Measurements from ENCODE around the gene ZDHHC14.

ZDHHC14 gene

DNA sequence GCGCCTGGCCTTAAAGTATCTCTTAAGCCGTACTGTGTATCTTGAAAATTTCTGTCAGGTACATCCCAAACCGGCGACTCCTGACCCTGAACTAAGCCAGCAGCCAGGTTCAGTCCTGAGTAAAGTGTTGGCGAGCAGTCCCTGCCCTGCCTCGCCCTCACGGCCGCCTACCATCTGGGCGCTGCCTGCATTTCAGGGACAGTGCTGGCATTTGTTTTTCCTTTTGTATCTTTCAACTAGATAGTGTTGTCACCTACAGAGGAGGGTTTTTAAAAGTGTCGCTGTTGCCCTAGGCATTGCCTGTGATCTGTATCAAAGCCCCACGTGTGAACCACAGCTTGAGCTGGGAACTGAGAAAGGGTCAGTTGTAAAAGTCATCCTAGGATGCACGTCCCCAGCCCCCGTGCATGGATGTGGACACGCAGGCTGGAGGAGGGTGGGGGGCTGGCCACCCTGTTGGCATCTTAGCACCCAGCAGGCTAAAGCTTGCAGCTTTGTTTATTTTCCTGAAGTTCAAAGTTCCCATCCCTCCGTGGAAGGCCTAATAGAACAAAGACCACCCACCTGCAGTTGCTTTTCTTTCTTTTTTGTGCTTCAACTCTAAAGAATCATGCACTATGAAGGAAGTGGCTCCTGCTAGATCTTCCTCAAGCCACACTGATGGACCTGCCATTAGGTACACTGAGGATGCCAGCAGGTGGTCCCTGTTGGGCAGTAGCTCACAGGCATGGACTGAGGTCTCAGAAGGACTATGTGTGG, 136.8 kb downstream of the ZDHHC14 start:
- Histone ChIP-seq H3K27ac (no peak overlapping the region), H3K27me3 (ENCODE audit: insufficient read depth, low read depth, severe bottlenecking) (no peaks in the 10 kb centered on the region), H3K36me3 (no peaks in the 10 kb centered on the region), H3K9me3 (ENCODE audit: severe bottlenecking) (no peaks in the 10 kb centered on the region), H3K4me3 (ENCODE audit: low read depth, low read length) (no peak overlapping the region)
- TF ChIP-seq, protein P1, sequence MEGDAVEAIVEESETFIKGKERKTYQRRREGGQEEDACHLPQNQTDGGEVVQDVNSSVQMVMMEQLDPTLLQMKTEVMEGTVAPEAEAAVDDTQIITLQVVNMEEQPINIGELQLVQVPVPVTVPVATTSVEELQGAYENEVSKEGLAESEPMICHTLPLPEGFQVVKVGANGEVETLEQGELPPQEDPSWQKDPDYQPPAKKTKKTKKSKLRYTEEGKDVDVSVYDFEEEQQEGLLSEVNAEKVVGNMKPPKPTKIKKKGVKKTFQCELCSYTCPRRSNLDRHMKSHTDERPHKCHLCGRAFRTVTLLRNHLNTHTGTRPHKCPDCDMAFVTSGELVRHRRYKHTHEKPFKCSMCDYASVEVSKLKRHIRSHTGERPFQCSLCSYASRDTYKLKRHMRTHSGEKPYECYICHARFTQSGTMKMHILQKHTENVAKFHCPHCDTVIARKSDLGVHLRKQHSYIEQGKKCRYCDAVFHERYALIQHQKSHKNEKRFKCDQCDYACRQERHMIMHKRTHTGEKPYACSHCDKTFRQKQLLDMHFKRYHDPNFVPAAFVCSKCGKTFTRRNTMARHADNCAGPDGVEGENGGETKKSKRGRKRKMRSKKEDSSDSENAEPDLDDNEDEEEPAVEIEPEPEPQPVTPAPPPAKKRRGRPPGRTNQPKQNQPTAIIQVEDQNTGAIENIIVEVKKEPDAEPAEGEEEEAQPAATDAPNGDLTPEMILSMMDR (IDR thresholded peaks at IDR 0.05; ENCODE audit: low read depth, low read length): no peak
- DNase-seq: peak; percentile 53

DNA sequence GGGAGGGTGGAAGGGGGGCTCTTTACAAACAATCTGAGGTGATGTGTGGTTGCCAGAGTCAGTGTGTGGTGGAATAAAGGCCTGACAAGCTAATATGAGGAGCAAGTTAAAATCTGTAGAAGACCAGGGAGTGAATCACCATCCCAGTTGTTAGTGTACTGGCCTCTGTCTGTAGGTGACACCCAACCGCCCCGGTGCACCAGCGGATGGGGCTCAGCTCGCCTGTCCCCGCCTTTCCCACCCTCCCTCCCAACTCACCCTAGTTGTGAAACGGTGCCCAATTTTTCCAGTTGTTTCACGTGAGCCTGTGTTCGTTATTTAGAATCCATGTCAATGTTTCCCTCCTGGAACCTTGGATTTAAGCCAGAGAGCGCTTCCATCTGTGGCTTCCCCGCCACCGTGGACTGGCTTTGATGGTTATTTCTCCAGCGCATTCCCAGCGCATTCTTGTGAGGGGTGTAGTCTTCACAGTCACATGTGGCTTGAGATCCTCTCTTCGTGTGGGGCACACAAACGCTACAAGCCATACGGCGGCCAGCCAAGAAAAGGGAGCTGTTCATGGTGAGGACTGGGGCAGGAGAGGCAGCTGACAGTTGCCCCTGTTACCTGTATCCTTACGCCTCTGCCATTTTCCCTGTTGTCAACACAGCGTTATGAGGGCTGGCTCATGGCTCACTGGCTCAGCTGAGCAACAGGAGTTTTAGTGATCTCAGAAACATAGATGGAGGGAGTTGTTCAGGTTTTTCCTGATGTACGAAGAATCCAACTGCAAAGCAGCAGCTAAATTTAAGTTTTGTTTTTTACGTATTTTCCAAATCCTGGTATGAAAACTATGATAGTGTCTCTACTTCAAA, 137.6 kb downstream of the ZDHHC14 start:
- DNase-seq: no peak
- no peaks in the 10 kb centered on the region for H3K27me3 ChIP-seq (ENCODE audit: insufficient read depth, low read depth, severe bottlenecking)
- H3K4me3 ChIP-seq (ENCODE audit: low read depth, low read length): no peak overlapping the region
- H3K9me3 ChIP-seq (ENCODE audit: severe bottlenecking): no peaks in the 10 kb centered on the region
- no peaks in the 10 kb centered on the region for H3K36me3 ChIP-seq
- H3K27ac ChIP-seq: no peak overlapping the region
- TF ChIP-seq, protein P1 (IDR thresholded peaks at IDR 0.05; ENCODE audit: low read depth, low read length): no peak

DNA sequence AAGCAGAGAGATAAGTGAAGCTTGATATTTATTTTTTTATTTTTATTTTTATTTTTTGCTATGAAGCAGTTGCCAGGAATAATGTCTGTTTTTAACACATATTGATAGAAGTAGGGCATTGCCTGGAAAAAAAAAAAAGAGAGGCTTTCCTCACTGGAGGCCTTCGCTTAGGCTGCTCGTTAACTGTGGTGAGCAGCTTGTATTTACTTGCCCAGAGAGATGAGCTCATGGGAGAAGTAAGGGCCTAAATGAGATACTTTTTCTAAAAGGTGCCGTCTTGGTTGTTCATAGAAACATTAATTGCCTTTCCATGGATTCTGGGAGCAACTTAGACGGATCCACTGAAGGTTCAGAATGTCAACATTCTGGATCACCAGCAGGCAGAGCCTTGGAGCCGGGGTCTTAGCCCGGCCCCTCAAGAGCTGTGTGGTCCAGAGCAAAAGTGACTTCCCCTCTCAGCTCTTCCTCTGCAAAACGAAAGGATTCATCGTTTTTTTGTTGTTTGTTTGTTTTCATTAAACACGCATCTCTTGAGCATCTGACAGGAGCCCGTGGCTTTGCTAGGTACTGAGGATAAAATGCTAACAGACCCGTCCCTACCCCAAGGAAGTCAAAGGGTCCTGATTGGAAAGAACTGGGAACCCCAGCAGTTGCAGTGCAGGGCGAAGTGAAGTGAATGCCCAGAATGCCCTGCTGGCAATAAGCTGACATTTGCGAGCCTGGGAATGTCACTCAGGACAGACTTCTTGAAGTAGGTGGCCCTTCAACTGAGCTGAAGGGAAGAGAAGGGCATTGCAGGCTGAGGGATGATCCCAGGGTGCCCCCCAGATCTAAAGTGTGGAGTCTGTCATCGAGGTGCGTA, 138.5 kb downstream of the ZDHHC14 start:
- DNase-seq: no peak
- no peak overlapping the region for H3K27ac ChIP-seq

DNA sequence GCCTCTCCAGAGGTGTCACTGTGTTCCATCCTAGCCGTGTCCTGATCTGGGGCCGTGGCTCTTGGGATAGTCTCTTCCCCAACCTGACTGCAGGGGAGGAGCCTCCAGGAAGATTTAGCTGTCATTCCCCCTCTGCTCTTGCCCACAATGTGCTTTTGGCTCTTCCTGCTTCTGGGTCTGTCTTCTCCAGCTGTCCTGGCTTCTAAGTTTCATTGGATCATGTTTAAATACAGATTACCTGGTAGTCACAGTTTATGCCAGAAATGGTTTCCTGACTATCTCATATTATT, 139.1 kb downstream of the ZDHHC14 start:
- Histone ChIP-seq H3K9me3 (ENCODE audit: severe bottlenecking) (no peaks in the 10 kb centered on the region), H3K4me3 (ENCODE audit: low read depth, low read length) (no peak overlapping the region), H3K36me3 (no peaks in the 10 kb centered on the region), H3K27ac (no peak overlapping the region), H3K27me3 (ENCODE audit: insufficient read depth, low read depth, severe bottlenecking) (no peaks in the 10 kb centered on the region)
- TF ChIP-seq, protein P1 (IDR thresholded peaks at IDR 0.05; ENCODE audit: low read depth, low read length): no peak
- DNase-seq: no peak

More for the DNA sequence above, 138.5 kb downstream of the ZDHHC14 start:
- H3K9me3 ChIP-seq (ENCODE audit: severe bottlenecking): no peaks in the 10 kb centered on the region
- H3K27me3 ChIP-seq (ENCODE audit: insufficient read depth, low read depth, severe bottlenecking): no peaks in the 10 kb centered on the region
- no peaks in the 10 kb centered on the region for H3K36me3 ChIP-seq
- H3K4me3 ChIP-seq (ENCODE audit: low read depth, low read length): no peak overlapping the region
- TF ChIP-seq, protein P1 (IDR thresholded peaks at IDR 0.05; ENCODE audit: low read depth, low read length): no peak

DNA sequence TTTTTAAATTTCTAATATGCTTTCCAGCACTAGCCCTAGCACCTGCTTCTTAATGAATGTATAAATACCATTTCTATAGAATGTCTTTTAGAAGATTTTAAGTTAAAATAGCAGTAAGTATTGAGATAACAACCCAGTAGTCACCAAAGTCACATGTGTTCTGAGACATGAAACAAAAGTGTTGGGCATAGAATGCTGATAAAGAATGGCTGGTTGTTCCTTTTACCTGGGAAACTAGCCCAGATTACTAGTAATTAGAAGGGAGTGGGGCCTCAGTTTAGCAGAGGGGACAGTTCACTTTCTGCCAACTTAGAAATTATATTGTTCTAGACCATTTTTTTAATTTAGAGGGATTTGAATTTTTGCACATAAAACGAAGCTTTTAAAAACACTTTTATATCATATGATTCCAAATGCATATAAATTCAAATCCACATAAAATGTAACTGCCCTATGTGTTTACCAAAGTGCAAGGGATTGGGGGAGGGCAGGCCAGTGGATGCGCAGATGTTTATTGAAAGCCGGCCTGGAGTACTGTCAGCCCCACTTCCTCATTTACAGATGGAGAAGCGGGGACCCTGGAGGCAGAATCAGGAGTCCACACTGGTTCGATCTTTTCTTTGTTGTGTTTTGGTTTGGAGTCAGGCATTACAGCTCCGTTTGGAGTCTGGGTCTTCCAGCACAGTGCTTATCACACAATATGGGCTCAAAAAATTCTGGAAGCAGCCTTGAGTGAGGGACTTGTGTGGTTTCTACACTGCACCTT, 139.8 kb downstream of the ZDHHC14 start:
- TF ChIP-seq, protein P1 (IDR thresholded peaks at IDR 0.05; ENCODE audit: low read depth, low read length): no peak
- no peak overlapping the region for H3K4me3 ChIP-seq (ENCODE audit: low read depth, low read length)
- H3K9me3 ChIP-seq (ENCODE audit: severe bottlenecking): no peaks in the 10 kb centered on the region
- no peak for DNase-seq
- H3K27ac ChIP-seq: no peak overlapping the region
- no peaks in the 10 kb centered on the region for H3K36me3 ChIP-seq
- no peaks in the 10 kb centered on the region for H3K27me3 ChIP-seq (ENCODE audit: insufficient read depth, low read depth, severe bottlenecking)
